Parathyroid adenoma (tissue), 2 donors: Measurements from ENCODE around the gene HIGD2A.

Experiments
- H2AFZ ChIP-seq: fragments of 300-600 bp; sonication (generic); one replicate; pipeline ENCODE4 v1.7.0; 2017; ENCODE audit warnings: antibody characterized with exemption, mild to moderate bottlenecking
- H3K27ac ChIP-seq: fragments of 300-600 bp; sonication (generic); one replicate; pipeline ENCODE4 v1.7.0; 2017
- H3K27me3 ChIP-seq: fragments of 300-600 bp; sonication (generic); one replicate; pipeline ENCODE4 v1.7.0; 2017; ENCODE audit warnings: low read length; ENCODE audit not compliant: control insufficient read depth, insufficient read depth
- H3K36me3 ChIP-seq: fragments of 300-600 bp; sonication (generic); one replicate; pipeline ENCODE4 v1.7.0; 2017; ENCODE audit warnings: low read length; ENCODE audit not compliant: control insufficient read depth, insufficient read depth
- H3K4me1 ChIP-seq: fragments of 300-600 bp; sonication (generic); one replicate; pipeline ENCODE4 v1.7.0; 2017; ENCODE audit warnings: control low read depth
- H3K4me2 ChIP-seq: fragments of 300-600 bp; sonication (generic); one replicate; pipeline ENCODE4 v1.7.0; 2017; ENCODE audit warnings: low read length
- H3K4me3 ChIP-seq: fragments of 300-600 bp; sonication (generic); one replicate; pipeline ENCODE4 v1.7.0; 2017; ENCODE audit warnings: low read depth, low read length
- H3K79me2 ChIP-seq: fragments of 300-600 bp; sonication (generic); one replicate; pipeline ENCODE4 v1.7.0; 2017; ENCODE audit warnings: control low read depth
- H3K9ac ChIP-seq: fragments of 300-600 bp; sonication (generic); one replicate; pipeline ENCODE4 v1.7.0; 2017; ENCODE audit warnings: mild to moderate bottlenecking
- H3K9me3 ChIP-seq: fragments of 300-600 bp; sonication (generic); one replicate; pipeline ENCODE4 v1.7.0; 2017; ENCODE audit warnings: low read length; ENCODE audit not compliant: control insufficient read depth
- CTCF ChIP-seq: fragments of 300-600 bp; sonication (generic); IDR thresholded peaks from one replicate; pipeline ENCODE4 v1.7.0; 2017; ENCODE audit warnings: antibody characterized with exemption, mild to moderate bottlenecking
- donor health status: primary hyperparathyroidism.

Gene HIGD2A

GRCh38 chr5:176418251-176418650, 29.7 kb downstream of the HIGD2A start:
- peaks cover 14% of the 10 kb centered on the region for H3K4me1 ChIP-seq
- no peak for TF ChIP-seq CTCF
- H3K79me2 ChIP-seq = peaks cover 26% of the 10 kb centered on the region
- H3K27me3 ChIP-seq = no peaks in the 10 kb centered on the region
- no peak overlapping the region for H3K4me2 ChIP-seq
- no peaks in the 10 kb centered on the region for H3K36me3 ChIP-seq
- H2AFZ ChIP-seq = peak overlapping the region; percentile 53
- H3K4me3 ChIP-seq = no peak overlapping the region
- H3K27ac ChIP-seq = no peak overlapping the region
- H3K9ac ChIP-seq = no peak overlapping the region
- H3K9me3 ChIP-seq = no peaks in the 10 kb centered on the region

GRCh38 chr5:176420086-176420485, 31.5 kb downstream of the HIGD2A start:
- Histone ChIP-seq H3K4me2 (no peak overlapping the region), H3K9me3 (no peaks in the 10 kb centered on the region), H3K27me3 (no peaks in the 10 kb centered on the region), H3K4me1 (peaks cover 5% of the 10 kb centered on the region), H3K36me3 (no peaks in the 10 kb centered on the region), H3K9ac (no peak overlapping the region), H3K4me3 (no peak overlapping the region), H3K79me2 (peaks cover 15% of the 10 kb centered on the region), H3K27ac (no peak overlapping the region), H2AFZ (no peak overlapping the region)
- no peak for TF ChIP-seq CTCF

- Histone ChIP-seq H3K36me3 (no peaks in the 10 kb centered on the region), H3K79me2 (peaks cover 7% of the 10 kb centered on the region), H3K4me1 (peaks cover 4% of the 10 kb centered on the region), H3K9ac (no peak overlapping the region), H3K27ac (no peak overlapping the region), H3K4me2 (no peak overlapping the region), H3K4me3 (no peak overlapping the region), H3K9me3 (no peaks in the 10 kb centered on the region), H3K27me3 (no peaks in the 10 kb centered on the region), H2AFZ (no peak overlapping the region)
- TF ChIP-seq CTCF = no peak
Observed at GRCh38 chr5:176420972-176421544, 32.5 kb downstream of the HIGD2A start.

- H3K27ac ChIP-seq = no peak overlapping the region
- H2AFZ ChIP-seq = no peak overlapping the region
- no peaks in the 10 kb centered on the region for H3K79me2 ChIP-seq
- H3K9me3 ChIP-seq = no peaks in the 10 kb centered on the region
- H3K4me1 ChIP-seq = no peaks in the 10 kb centered on the region
- no peaks in the 10 kb centered on the region for H3K27me3 ChIP-seq
- H3K36me3 ChIP-seq = no peaks in the 10 kb centered on the region
- H3K9ac ChIP-seq = no peak overlapping the region
- TF ChIP-seq CTCF = no peak
- no peak overlapping the region for H3K4me3 ChIP-seq
- H3K4me2 ChIP-seq = no peak overlapping the region
Observed at GRCh38 chr5:176424181-176424580, 35.6 kb downstream of the HIGD2A start.

GRCh38 chr5:176425138-176425537, 36.6 kb downstream of the HIGD2A start:
- no peak overlapping the region for H3K9ac ChIP-seq
- H3K27me3 ChIP-seq = no peaks in the 10 kb centered on the region
- H3K4me3 ChIP-seq = no peak overlapping the region
- H3K4me2 ChIP-seq = no peak overlapping the region
- H3K79me2 ChIP-seq = no peaks in the 10 kb centered on the region
- H3K4me1 ChIP-seq = no peaks in the 10 kb centered on the region
- no peaks in the 10 kb centered on the region for H3K36me3 ChIP-seq
- no peak overlapping the region for H3K27ac ChIP-seq
- no peak for TF ChIP-seq CTCF
- no peak overlapping the region for H2AFZ ChIP-seq
- H3K9me3 ChIP-seq = no peaks in the 10 kb centered on the region
